HG03575 (cell line): ENCODE measurements around the gene VILL.

Experiments used
- ATAC-seq: cut with Tn5 transposase; IDR thresholded peaks from one replicate; pipeline ENCODE4 v1.9.1; 2021; ENCODE audit not compliant: unreplicated experiment, insufficient number of reproducible peaks, low FRiP score; ENCODE audit errors: extremely low read depth

Gene VILL

DNA sequence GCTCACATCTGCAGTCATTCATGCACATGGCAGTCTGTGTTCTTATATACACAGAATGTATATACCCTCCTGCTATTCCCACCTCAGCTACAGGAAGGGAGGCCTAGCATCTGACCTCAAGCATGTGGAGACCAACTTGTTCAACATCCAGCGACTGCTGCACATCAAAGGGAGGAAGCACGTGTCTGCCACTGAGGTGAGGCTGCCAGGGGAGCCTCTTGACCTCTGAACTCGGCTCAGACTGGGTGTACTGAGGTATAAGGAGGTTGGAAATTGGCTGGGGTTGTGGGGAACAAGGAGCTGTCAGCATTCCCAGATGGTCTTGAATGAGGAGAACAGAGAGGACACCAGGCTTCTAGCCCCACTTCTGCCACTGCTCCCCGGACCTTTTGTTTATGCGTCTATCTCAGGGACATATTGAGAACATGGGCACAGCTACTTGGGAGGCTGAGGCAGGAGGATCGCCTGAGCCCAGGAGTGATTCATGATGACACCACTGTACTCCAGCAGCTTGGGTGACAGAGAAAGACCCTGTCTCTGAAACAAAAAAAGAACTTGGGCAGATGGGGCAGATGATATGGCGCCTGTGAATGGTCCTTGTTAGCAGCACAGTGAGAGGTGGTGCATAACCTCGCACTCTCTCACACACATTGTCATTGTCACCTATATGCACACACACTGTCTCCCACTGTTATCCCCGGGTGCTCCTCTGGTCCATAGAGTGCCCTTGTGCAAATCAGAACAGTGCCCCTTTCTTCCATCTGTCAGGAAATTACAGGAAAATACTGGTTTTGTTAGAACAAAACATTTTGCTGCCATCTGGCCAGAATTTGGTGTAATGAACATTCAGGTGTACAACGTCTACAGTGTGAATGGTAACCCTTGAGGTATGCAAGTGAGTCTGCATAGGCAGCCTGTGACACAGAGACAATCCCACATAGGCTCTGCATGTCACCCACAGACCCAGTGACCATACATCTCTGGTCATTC, 5.4 kb downstream of the VILL start:
- ATAC-seq, result no peak

DNA sequence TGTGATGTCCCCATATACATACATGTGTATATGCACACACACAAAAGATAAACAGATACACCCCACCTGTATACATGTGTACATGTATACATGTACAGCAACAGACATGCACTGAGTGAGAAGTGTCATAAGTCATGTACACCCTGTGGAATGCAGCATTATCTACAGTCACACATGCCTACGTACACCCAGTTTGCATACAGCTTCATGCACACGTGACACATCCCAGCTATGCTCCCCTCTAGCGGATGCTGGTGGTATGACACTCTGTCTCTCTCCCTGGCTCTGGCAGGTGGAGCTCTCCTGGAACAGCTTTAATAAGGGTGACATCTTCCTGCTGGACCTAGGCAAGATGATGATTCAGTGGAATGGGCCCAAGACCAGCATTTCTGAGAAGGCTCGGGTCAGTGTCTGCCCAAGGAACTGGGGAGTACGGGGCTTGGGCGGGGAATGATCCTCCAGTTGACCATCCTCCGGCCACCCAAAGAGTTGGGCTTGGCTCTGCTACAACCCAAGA, 6.3 kb downstream of the VILL start:
- ATAC-seq, result peak; percentile 43

DNA sequence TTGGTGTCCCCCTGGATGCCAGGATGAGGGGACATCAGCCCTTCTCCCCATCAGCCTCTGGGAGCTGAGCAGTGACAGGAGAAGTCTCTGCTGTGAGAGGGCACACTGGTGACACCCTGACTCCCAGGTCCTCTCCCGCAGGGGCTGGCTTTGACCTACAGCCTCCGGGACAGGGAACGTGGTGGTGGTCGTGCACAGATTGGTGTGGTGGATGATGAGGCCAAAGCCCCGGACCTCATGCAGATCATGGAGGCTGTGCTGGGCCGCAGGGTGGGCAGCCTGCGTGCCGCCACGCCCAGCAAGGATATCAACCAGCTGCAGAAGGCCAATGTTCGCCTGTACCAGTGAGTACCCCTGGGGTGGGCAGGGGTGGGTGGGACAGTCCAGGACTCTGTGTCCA, 6.8 kb downstream of the VILL start:
- no peak for ATAC-seq

DNA sequence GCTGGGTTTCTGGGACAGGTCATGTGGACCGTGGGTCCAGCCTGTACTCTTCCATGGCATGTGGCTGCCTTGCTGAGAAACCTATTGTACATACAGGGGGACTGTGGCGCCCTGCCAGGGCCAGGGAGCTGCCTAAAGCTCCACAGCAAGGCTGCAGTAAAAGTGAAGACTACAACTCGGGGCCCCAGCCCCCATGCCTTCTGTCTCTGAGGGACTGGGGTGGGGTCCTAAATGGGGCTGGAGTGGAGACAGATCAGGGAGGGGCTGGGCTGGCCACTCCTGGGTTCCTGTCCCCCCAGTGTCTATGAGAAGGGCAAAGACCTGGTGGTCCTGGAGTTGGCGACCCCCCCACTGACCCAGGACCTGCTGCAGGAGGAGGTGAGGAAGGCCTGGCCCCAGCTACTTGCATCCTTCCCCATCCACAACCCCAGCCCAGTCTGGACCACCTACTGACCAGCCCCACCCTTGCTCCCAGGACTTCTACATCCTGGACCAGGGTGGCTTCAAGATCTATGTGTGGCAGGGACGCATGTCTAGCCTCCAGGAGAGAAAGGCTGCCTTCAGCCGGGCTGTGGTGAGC, 7.3 kb downstream of the VILL start:
- no peak for ATAC-seq

DNA sequence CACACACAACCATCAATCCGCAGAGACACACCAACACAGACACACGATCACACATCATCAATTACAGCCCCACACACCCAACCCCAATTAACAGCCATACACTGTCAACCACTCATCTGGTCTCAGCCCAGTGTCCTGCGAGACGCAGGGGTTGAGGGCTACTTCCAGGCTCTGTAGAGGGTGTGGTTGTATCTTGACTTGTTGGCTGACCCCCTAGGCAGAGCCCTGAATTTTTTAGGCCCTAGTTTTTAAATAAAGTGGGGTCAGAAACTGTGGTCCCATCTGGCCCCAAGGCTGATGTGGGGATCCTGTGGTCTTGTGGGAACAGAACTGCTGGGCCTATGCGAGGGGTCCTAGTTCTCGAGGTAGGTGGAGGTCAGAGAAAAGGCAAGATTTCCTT, 9.2 kb downstream of the VILL start:
- no peak for ATAC-seq

DNA sequence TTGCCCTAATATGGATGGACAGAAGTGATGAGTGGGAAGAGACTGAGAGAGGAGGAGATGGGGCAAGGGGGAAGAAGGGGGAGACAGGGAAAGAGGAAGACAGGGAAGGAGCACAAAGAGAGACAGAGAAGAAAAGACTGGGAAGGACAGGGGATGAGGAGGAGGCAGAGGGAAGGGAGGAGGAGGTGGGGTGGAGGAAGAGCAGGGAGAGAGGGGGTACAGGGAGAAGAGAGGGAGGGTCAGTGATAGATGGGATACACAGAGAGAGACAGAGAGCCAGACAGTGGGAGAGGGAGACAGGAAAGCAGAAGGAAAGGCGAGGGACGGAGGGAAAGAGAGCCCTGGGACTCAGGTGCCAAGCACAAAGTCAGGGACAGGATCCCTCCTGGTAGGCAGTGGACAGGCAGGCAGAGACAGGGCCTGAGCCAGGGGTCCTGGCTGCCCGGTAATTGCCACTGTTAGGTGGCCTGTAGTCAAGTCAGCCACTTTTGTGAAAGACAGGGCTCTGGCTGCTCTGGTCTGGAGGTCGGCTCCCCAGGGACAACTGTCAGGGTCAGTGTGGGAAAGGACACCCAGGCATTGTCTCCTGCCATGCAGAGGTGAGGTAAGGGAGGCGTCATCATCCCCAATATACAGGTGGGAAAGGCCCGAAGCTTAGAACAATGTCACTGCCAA, 9.8 kb downstream of the VILL start:
- ATAC-seq, result no peak

DNA sequence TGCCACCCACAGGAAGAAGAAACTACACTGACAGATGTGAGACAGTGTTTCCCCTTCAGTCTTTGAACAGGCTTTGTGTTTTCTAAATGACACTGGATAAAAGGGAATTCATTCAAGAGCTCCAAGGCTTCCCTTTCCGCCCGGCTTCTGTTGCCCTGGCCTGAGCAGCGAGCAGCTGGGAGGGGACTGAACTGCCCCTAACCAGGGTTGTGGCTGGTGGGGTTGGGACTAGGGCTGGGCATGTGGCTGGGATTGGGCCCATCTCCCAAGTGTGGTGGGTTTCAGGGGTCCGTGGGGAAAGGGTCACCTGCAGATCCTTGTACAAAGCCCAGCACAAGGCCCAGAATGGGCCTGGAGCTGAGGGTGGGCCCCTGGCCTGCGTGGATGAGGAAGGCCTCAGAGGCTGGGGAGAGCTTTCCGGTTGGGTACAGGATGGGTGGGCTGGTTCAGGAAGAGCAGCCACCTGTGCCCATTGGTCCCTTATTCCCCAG, 10.4 kb downstream of the VILL start:
- no peak for ATAC-seq

DNA sequence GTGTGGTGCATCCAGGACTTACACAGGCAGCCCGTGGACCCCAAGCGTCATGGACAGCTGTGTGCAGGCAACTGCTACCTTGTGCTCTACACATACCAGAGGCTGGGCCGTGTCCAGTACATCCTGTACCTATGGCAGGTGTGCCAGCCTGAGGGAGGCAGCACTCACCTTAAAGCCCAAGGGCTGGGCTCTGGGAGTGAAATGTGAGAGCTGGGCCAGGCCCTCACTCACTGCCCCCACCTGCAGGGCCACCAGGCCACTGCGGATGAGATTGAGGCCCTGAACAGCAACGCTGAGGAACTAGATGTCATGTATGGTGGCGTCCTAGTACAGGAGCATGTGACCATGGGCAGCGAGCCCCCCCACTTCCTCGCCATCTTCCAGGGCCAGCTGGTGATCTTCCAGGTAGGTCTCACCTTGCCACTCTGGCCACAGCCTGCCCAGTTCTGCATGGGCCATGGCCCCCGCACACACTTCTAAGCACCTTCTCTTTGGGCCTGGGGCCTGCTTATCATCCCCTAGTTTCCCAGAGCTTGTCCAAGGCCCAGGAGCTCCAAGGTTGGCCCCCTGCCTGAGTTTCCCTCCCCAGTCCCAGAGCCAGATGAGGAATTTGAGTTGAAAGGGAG, 11.0 kb downstream of the VILL start:
- ATAC-seq, result no peak

DNA sequence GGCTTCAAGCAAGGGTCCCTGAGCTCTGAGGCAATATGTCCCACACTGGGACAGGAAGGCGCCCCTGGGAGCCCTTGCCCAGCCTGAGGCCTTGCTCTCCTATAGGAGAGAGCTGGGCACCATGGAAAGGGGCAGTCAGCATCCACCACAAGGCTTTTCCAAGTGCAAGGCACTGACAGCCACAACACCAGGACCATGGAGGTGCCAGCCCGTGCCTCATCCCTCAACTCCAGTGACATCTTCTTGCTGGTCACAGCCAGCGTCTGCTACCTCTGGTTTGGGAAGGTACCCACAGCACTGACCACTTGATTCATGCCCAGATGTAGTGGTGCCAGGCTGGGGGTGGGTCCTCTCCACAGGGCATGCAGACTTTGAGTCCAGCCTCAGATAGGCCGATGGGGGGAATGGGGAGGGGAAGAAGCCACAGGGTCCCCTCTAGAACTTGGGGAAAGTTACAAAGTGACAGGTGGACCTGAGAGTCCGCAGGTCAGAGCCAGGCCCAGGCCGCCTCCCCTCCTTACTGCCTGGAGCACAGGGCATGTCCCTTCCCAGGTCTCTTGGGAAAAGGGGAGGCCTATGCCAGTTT, 11.8 kb downstream of the VILL start:
- no peak for ATAC-seq

DNA sequence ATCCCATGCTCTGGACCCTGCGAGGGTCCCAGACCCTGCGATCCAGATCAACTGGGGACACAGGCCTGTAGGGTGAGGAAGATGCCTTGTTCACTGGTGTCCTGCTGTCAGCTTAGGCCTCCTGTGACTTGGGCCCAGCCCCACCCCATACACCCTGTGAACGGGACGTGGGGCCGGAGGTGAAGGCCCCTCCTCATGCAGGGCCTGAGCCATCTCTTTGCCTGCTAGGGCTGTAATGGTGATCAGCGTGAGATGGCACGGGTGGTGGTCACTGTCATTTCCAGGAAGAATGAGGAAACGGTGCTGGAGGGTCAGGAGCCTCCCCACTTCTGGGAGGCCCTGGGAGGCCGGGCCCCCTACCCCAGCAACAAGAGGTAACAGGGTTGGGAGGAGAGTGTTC, 12.4 kb downstream of the VILL start:
- ATAC-seq, result no peak

DNA sequence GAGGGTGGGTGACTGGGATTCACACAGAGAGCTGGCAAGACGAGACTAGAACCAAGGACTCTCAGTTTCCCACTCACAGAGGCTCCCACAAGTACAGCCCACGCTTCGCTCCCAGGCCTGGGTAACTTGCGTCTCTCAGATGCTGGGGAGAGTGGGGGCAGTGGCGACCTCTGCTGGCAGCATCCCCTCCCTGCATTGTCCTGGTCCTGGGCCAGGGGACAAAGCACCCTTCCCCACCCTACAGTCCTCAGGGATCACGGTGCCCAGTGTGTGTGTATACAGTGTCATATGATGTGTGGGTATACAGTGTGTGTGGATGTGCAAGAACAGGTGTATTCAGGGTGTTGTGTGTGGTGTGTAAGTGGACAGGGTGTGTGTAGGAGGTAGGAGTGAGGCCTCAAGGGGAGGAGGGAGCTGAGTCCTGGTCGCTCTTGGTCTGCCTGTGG, 12.8 kb downstream of the VILL start:
- ATAC-seq, result no peak

DNA sequence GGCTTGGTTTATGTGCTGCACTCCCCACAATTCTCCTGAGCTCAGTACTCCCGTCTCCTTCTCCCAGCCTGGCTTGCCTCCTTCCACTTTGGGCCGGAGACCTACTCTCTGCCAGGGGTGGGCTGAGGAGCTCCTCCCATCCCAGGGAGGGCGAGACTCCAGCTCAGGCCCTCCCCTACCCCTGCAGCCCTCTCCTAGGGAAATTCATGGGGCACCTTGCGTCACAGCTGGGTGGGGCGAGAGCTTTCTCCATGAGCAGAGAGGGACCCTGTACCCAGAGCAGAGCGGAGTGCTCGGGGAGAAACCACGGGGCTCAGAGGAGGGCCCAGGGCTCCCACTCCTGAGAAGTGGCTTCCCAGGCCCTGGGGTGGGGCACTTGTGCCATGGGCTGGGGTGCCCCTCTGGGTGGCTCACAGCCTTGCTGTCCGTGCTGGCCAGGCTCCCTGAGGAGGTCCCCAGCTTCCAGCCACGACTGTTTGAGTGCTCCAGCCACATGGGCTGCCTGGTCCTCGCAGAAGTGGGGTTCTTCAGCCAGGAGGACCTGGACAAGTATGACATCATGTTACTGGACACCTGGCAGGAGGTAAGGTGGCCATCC, 13.3 kb downstream of the VILL start:
- ATAC-seq, result no peak

DNA sequence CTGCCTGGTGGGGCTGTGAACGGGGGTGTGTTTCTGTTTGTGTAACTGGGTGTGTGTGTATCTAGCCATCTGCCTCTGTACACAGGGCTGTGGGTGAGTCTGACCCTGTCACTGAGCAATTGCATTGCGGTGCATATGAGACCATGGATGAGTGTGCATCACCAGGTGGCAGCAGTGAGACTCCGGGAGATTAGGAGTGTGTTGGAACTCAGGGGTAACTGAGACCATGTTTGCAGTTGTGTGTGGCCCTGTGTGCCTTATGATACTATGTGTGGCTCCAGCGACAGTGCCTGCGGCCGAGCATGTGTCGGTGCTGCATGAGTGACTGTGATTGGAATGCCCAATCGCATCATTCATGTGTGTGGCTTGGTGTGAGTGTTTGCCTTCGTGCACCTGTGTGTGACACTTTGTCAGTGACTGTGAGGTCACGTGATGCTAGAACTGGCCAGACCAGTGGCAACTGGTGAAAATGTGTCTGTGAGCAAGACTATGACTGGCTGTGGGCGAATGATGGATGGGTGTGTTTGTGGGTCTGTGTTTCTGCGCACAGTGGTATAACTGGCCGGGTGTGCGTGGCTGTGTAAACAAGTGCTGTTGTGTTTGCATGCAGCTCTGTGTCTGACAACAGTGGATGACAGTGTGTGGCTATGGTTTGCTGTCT, 14.0 kb downstream of the VILL start:
- ATAC-seq, result no peak

DNA sequence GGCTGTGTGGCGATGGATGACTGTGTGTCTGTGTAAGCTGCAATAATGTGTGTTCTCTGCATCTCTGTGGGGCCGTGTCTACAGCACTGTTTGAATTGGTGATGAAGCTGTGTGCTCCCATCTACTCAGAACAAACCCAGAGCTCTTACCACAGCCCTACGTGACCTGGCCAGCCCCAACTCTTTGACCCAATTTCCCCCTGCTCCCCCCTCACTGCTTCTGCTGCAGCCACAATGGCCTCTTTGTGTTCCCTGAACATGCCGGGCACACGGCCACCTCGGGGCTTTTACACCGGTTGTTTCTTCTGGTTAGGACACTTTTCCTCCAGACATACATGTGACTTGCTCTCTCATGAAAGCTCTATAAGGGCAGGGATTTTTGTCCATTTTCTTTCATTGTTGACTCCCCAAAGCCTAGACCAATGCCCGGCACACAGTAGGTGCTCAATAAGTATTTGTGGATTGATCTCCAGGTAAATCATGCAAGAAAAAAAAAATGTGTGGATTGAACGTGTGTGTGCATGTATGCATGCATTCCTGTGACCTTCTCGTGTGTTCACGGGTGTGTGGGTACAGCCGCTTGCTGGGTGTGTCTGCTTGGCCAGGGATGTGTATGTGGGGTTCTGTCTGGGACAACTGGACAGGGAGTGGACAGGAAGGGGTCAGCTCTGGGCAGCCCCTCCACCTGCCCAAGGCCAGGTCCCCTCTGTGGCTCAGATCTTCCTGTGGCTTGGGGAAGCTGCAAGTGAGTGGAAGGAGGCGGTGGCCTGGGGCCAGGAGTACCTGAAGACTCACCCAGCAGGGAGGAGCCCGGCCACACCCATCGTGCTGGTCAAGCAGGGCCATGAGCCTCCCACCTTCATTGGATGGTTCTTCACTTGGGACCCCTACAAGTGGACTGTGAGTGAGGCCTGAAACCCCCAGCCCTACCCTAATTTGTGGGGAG, 14.8 kb downstream of the VILL start:
- ATAC-seq, result no peak

DNA sequence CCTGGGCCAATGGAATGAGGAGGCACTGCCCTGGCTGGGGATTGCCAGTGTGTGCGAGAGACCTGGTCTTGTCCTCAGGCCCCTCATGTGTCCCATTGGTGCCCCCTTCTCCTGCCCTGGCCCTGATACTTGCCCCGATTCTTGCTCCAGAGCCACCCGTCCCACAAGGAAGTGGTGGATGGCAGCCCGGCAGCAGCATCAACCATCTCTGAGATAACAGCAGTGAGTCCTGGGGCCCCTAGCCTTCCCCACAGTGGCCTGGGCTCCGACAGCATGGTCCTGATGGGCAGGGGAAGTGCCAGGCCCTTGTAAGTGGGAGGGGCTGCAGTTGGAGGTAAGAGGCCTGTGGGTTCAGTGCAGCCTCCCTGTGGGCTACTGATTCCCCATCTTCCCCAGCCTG, 15.4 kb downstream of the VILL start:
- ATAC-seq, result no peak

DNA sequence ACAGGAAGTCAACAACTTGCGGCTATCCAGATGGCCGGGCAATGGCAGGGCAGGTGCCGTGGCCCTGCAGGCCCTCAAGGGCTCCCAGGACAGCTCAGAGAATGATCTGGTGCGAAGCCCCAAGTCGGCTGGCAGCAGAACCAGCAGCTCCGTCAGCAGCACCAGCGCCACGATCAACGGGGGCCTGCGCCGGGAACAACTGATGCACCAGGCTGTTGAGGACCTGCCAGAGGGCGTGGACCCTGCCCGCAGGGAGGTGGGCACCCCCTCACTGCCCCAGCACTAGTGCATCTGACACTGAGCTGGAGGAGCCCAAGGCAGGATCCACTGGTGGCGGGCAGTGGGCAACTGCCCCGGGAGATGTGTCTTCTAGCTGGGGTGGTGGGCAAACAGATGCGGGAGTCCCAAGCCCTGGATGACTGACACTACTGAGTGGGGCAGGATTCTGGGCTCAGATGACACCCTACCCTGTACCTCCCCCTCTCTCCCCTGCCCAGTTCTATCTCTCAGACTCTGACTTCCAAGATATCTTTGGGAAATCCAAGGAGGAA, 15.9 kb downstream of the VILL start:
- no peak for ATAC-seq

DNA sequence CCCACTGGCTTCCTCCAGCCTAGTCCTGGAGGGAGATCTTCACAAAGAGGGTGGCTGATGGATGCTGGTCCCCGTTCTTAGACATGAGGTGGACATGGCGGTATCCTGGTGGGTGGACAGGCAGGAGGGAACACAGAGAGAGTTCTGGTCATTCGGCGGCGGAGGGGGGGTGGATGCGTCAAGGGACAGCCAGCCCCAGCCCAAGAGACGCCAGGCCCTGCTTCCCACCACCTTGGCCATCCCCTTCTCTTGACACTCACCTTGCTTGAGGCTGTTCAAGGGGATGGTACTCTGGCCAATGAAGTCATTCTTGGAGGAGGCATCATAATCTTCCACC, 17.1 kb downstream of the VILL start:
- ATAC-seq, result no peak
